ENCODE data around the gene NUCB1.

The NUCB1 gene

GRCh38 chr19:48964205-48965039, 64.3 kb downstream of the NUCB1 start:
- FAIRE-seq: no peak

DNA sequence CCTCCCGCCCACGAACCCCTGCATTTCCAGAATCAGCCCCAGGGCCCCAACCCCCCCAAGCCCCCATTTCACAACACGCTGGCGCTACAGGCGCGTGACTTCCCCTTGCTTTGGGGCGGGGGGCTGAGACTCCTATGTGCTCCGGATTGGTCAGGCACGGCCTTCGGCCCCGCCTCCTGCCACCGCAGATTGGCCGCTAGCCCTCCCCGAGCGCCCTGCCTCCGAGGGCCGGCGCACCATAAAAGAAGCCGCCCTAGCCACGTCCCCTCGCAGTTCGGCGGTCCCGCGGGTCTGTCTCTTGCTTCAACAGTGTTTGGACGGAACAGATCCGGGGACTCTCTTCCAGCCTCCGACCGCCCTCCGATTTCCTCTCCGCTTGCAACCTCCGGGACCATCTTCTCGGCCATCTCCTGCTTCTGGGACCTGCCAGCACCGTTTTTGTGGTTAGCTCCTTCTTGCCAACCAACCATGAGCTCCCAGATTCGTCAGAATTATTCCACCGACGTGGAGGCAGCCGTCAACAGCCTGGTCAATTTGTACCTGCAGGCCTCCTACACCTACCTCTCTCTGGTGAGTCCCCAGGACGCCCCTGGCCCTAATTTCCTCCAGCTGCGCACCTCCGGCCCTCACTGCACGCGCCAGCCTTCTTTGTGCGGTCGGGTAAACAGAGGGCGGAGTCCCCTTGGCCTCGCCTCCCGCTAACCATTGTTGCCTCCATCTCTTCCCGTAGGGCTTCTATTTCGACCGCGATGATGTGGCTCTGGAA, 65.1 kb downstream of the NUCB1 start, which contains the start of gene FTL:
Gene FTL (plus strand): TSS at position 270 of the 766 bp plus-strand sequence. CDS start 199 bp downstream, at position 469.
- no peak for FAIRE-seq

- no peak for FAIRE-seq
These were observed 65.9 kb downstream of the NUCB1 start for GRCh38 chr19:48965806-48966540.

DNA sequence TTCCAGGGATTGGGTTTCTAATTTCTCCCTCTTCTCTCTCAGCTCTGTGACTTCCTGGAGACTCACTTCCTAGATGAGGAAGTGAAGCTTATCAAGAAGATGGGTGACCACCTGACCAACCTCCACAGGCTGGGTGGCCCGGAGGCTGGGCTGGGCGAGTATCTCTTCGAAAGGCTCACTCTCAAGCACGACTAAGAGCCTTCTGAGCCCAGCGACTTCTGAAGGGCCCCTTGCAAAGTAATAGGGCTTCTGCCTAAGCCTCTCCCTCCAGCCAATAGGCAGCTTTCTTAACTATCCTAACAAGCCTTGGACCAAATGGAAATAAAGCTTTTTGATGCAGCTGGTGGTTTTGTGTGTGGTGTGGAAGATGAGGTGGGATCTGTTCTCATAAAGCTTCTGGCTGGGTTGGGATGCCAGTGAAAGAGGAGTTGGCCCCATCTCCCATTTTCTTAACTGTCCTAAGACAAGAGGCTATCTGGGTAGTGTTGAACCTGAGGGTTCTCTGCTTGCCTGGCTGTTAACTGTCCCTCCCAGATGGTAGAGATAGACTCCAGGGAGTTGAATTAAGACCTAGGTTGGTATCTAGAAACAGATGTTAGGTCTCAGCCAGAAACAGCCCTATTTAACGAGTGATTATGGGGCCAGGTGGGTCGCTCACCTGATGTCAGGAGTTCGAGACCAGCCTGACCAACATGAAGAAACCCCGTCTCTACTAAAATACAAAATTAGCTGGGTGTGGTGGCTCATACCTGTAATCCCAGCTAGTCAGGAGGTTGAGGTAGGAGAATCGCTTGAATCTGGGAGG, 66.6 kb downstream of the NUCB1 start:
- no peak for FAIRE-seq

DNA sequence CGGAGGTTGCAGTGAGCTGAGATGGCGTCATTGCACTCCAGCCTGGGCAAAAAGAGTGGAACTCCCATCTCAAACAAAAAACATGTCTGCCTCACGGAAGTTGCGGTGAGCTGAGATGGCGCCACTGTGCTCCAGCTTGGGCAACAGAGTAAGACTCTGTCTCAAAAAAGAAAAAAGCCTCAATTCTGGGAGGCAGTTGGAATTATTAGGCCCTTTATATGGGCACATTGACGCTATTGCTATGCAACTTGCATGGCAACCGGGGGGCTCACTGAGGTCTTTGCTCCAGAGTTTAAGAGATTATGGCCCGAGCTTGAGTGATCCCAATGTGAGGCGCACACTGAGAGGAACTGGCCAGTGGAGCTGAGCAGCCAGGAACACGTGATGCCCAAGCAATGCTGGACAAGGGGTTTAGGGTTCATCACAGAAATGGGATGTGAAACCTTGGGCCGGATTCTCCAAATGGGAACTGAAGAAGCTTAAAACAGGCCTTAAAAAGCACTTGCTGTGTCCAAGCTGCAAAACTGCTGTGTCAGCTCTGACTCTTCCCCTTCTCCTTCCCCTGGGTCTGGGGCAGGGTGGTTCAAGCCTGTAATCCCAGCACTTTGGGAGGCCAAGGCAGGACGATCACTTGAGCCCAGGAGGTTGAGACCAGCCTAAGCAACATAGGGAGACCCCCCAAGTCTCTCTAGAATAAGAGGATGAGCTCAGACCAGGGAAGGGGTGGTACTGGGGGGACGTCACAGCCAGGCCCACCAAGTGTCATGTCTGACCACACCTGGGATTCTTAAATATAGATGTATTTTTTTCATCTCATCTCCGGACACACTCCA, 67.5 kb downstream of the NUCB1 start:
- no peak for FAIRE-seq

GRCh38 chr19:48968179-48968661, 68.1 kb downstream of the NUCB1 start:
- no peak for FAIRE-seq

- no peak for FAIRE-seq
These were observed 68.7 kb downstream of the NUCB1 start for GRCh38 chr19:48968813-48969218.

DNA sequence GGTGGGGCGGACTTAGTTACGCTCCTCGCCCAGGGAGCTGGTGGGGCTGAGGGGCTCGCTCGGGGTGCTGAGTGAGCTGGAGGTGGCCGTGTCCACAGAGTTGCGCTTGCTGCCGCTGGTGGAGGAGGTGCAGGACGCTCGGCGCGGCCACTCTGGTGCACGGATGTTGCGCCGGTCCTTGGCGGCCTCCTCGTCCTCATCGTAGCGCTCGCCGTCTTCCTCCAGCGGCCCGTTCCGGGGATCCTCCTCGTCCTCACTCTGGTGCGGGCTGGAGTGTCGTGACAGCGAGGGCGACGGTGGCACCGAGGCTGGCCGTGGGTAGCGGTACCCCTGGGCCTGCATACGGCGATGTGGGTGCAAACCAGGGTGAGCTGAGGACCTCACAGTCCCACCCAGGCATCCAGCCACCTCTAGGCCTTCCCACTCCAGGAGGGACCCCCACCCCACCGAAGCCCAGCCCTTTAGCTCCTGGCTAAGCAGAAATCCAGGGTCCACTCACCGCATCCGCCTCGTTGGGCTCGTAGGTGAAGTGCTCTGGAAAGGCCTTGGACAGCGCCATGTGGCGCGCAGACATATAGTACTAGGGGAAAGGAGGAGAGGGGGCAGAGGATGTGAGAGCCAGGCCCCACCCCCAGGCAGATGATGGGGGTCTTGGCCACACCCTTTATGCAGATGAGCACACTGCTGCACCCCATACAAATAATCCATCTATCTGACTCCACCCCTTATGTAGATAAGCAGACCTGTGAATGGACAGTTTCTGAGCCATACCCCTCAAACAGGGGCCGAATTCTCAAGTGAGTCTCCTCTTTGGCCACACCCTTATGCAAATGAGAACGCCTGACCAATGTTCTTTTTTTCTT, 69.4 kb downstream of the NUCB1 start:
- FAIRE-seq: no peak

GRCh38 chr19:48970139-48970766, 70.1 kb downstream of the NUCB1 start:
- no peak for FAIRE-seq

DNA sequence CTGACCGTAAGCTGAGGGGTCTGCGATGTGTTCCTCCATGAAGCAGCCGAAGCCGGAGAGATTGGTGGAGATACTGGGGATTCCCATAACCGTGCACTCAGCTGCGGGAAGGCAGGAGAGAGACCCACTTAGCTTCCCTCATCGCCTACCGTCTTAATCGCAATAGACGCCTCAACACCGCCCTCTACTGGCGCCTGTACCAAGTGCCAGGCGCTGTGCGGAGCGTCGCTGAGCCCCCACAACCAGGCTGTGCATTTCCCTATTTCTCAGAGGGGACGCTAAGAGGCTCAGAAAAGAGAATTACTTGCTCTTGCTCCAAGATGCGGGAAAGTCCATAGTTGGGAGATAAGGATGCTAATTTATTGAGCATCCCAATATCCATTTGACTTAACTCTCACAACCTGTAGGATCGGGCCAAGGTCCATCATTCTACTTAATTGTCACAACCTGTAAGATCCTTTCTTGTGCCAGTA, 70.8 kb downstream of the NUCB1 start:
- no peak for FAIRE-seq

Measured in islet of Langerhans (tissue), 1 donor.